ENCODE data around the gene NAPB. TPM values are rescaled to one million over a fixed set of nuclear protein-coding genes. Genes with fewer than 3 reads are reported as not detected.

NAPB gene
- polyA plus RNA-seq, 1 donor from 2014 or later, result 133 TPM

GRCh38 chr20:23397961-23398360, 23.3 kb downstream of the NAPB start:
- Histone ChIP-seq H3K9me2 (ENCODE audit: insufficient read depth, low read length) (no peaks in the 10 kb centered on the region), H4K20me1 (ENCODE audit: insufficient read depth) (no peaks in the 10 kb centered on the region), H3K27me3 (ENCODE audit: insufficient read depth, low read depth, low read length) (no peaks in the 10 kb centered on the region), H3K9ac (ENCODE audit: low read length) (no peak overlapping the region), H2AFZ (ENCODE audit: low read depth, low read length) (no peak overlapping the region), H3F3A (ENCODE audit: insufficient read depth, low read length, poor library complexity, severe bottlenecking) (no peaks in the 10 kb centered on the region), H3K36me3 (ENCODE audit: insufficient read depth, low read length) (no peaks in the 10 kb centered on the region), H3K4me3 (ENCODE audit: low read length) (no peak overlapping the region), H3K9me3 (ENCODE audit: low read length) (no peaks in the 10 kb centered on the region), H3K4me2 (ENCODE audit: low read length) (no peak overlapping the region), H3K27ac (ENCODE audit: low read length) (no peak overlapping the region), H3K79me2 (replicated peaks; ENCODE audit: insufficient read depth, low read length) (no peaks in the 10 kb centered on the region)
- no peak for TF ChIP-seq EP300 (conservative IDR thresholded peaks at IDR 0.05; ENCODE audit: poor library complexity, severe bottlenecking)
- no peak for TF ChIP-seq REST (IDR thresholded peaks at IDR 0.05; ENCODE audit: borderline replicate concordance)

- Histone ChIP-seq H3K9ac (ENCODE audit: low read length) (no peak overlapping the region), H3K9me2 (ENCODE audit: insufficient read depth, low read length) (no peaks in the 10 kb centered on the region), H3K27ac (ENCODE audit: low read length) (no peak overlapping the region), H3K79me2 (replicated peaks; ENCODE audit: insufficient read depth, low read length) (no peaks in the 10 kb centered on the region), H3K36me3 (ENCODE audit: insufficient read depth, low read length) (no peaks in the 10 kb centered on the region), H3F3A (ENCODE audit: insufficient read depth, low read length, poor library complexity, severe bottlenecking) (no peaks in the 10 kb centered on the region), H3K27me3 (ENCODE audit: insufficient read depth, low read depth, low read length) (no peaks in the 10 kb centered on the region), H3K4me2 (ENCODE audit: low read length) (no peak overlapping the region), H2AFZ (ENCODE audit: low read depth, low read length) (no peak overlapping the region), H3K9me3 (ENCODE audit: low read length) (no peaks in the 10 kb centered on the region), H4K20me1 (ENCODE audit: insufficient read depth) (no peaks in the 10 kb centered on the region), H3K4me3 (ENCODE audit: low read length) (no peak overlapping the region)
- TF ChIP-seq CTCF (IDR thresholded peaks at IDR 0.05; ENCODE audit: poor library complexity, severe bottlenecking), result no peak
- no peak for TF ChIP-seq SMC3 (conservative IDR thresholded peaks at IDR 0.05; ENCODE audit: poor library complexity)
- no peak for TF ChIP-seq POLR2AphosphoS5 (IDR thresholded peaks at IDR 0.05)
- TF ChIP-seq TAF1 (IDR thresholded peaks at IDR 0.05; ENCODE audit: low read depth), result no peak
- no peak for TF ChIP-seq MXI1 (conservative IDR thresholded peaks at IDR 0.05; ENCODE audit: poor library complexity, severe bottlenecking)
- no peak for TF ChIP-seq RAD21 (conservative IDR thresholded peaks at IDR 0.05)
- TF ChIP-seq REST (IDR thresholded peaks at IDR 0.05; ENCODE audit: borderline replicate concordance), result no peak
- no peak for TF ChIP-seq EP300 (conservative IDR thresholded peaks at IDR 0.05; ENCODE audit: poor library complexity, severe bottlenecking)
- TF ChIP-seq EZH2 (IDR thresholded peaks at IDR 0.05; ENCODE audit: borderline replicate concordance, insufficient read depth, low read length, poor library complexity, severe bottlenecking), result no peak
Measured at GRCh38 chr20:23396950-23397627, 24.2 kb downstream of the NAPB start.

Measured in neural cell (in vitro differentiated cells).